ENCODE measurements around the gene PPP4C.
"Not testable (repeated sequence)": the region's sequence is repeated elsewhere in the genome, so short reads cannot be mapped to it uniquely, and the experiment has no call there.

PPP4C gene

GRCh38 chr16:30031477-30031918 is 44.3 kb upstream of the PPP4C start:
- no peak for DNase-seq (ENCODE audit: low read depth, low spot score)
- in situ Hi-C loops (cut with HindIII; ENCODE audit: low sequenced_read_pairs), result no loop called here
- H3K4me3 ChIP-seq (ENCODE audit: low read depth, low read length), result no peak overlapping the region
- no peak for TF ChIP-seq CTCF (IDR thresholded peaks at IDR 0.05; ENCODE audit: low read depth, low read length)

GRCh38 chr16:30032083-30032819 is 43.5 kb upstream of the PPP4C start:
- in situ Hi-C loops (cut with HindIII; ENCODE audit: low sequenced_read_pairs), result no loop called here
- no peak overlapping the region for H3K4me3 ChIP-seq (ENCODE audit: low read depth, low read length)
- peak; percentile 80 for TF ChIP-seq CTCF (IDR thresholded peaks at IDR 0.05; ENCODE audit: low read depth, low read length)
- DNase-seq (ENCODE audit: low read depth, low spot score), result peak; percentile 61

GRCh38 chr16:30033270-30033669 is 42.5 kb upstream of the PPP4C start:
- no peak for TF ChIP-seq CTCF (IDR thresholded peaks at IDR 0.05; ENCODE audit: low read depth, low read length)
- H3K4me3 ChIP-seq (ENCODE audit: low read depth, low read length), result no peak overlapping the region
- no peak for DNase-seq (ENCODE audit: low read depth, low spot score)
- in situ Hi-C loops (cut with HindIII; ENCODE audit: low sequenced_read_pairs), result no loop called here

- in situ Hi-C loops (cut with HindIII; ENCODE audit: low sequenced_read_pairs), result no loop called here
- H3K4me3 ChIP-seq (ENCODE audit: low read depth, low read length), result no peak overlapping the region
- no peak for DNase-seq (ENCODE audit: low read depth, low spot score)
- TF ChIP-seq CTCF (IDR thresholded peaks at IDR 0.05; ENCODE audit: low read depth, low read length), result no peak
These were observed 35.6 kb upstream of the PPP4C start for GRCh38 chr16:30040221-30040620.

GRCh38 chr16:30040690-30041089 is 35.1 kb upstream of the PPP4C start:
- in situ Hi-C loops (cut with HindIII; ENCODE audit: low sequenced_read_pairs); DNase-seq (ENCODE audit: low read depth, low spot score); H3K4me3 ChIP-seq (ENCODE audit: low read depth, low read length): not testable (repeated sequence)

- peak; percentile 39 for TF ChIP-seq CTCF (IDR thresholded peaks at IDR 0.05; ENCODE audit: low read depth, low read length)
- in situ Hi-C loops (cut with HindIII; ENCODE audit: low sequenced_read_pairs), result no loop called here
- peak; percentile 57 for DNase-seq (ENCODE audit: low read depth, low spot score)
- no peak overlapping the region for H3K4me3 ChIP-seq (ENCODE audit: low read depth, low read length)
These were observed 34.0 kb upstream of the PPP4C start for GRCh38 chr16:30041841-30042240.

GRCh38 chr16:30046178-30046577 is 29.6 kb upstream of the PPP4C start:
- in situ Hi-C loops (cut with HindIII; ENCODE audit: low sequenced_read_pairs), result no loop called here
- no peak for TF ChIP-seq CTCF (IDR thresholded peaks at IDR 0.05; ENCODE audit: low read depth, low read length)
- DNase-seq (ENCODE audit: low read depth, low spot score), result no peak
- H3K4me3 ChIP-seq (ENCODE audit: low read depth, low read length), result no peak overlapping the region

Data from astrocyte of the spinal cord (primary cell).